Measurements from ENCODE around the gene GOLGA6B. TPM values are rescaled to one million over a fixed set of nuclear protein-coding genes. Genes with fewer than 3 reads are reported as not detected.

The GOLGA6B gene
- total and polyA plus RNA-seq, 2 of the 13 experiments (the other 11 are each of a cell fraction or from before 2014, with no cell fraction given), result 0.04 TPM; not detected in 1

DNA sequence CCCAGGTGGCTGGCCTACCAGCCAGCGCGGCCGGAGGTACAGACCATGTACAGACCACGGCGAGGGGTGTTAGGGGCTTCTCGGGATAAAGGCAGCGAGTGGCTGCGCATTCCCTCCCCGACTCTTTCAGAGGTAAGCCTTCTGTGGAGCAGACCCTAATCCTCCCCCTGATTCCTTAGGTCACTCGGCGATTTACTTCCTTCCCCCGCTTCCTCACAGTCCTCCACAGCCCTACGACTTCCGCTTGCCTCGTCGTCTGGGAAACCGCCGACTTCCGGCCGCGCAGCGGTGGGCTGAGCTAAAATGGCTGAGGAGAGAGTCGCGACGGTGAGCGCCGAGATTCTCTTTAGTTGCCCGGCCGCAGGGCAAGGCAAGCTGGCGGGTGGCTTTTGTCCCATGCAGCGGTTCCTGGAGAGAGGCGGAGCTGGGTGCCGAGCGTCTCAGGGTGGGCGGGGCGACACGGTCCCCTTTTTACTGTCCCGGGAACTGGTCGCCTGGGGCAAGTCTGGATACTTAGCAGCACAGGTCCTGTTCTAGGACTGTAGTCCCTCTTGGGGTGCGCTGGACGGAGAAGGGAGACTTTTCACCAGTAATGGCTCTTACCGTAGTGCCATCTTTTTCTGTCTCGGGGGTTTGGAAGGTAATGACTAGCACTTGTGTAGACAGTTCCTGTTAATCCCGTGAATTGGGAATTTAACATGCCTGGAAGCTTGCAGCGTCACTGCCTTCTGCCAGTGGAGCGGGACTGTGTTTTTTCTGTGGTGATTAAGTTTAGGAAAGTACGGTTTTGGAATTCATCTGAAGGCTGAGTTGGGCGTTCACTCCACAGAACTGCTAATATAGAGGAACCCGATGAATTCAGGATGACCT is 31.7 kb downstream of the GOLGA6B start, which contains the start of the genes BBS4 and HIGD2B (continued):
- TF ChIP-seq, protein P1, sequence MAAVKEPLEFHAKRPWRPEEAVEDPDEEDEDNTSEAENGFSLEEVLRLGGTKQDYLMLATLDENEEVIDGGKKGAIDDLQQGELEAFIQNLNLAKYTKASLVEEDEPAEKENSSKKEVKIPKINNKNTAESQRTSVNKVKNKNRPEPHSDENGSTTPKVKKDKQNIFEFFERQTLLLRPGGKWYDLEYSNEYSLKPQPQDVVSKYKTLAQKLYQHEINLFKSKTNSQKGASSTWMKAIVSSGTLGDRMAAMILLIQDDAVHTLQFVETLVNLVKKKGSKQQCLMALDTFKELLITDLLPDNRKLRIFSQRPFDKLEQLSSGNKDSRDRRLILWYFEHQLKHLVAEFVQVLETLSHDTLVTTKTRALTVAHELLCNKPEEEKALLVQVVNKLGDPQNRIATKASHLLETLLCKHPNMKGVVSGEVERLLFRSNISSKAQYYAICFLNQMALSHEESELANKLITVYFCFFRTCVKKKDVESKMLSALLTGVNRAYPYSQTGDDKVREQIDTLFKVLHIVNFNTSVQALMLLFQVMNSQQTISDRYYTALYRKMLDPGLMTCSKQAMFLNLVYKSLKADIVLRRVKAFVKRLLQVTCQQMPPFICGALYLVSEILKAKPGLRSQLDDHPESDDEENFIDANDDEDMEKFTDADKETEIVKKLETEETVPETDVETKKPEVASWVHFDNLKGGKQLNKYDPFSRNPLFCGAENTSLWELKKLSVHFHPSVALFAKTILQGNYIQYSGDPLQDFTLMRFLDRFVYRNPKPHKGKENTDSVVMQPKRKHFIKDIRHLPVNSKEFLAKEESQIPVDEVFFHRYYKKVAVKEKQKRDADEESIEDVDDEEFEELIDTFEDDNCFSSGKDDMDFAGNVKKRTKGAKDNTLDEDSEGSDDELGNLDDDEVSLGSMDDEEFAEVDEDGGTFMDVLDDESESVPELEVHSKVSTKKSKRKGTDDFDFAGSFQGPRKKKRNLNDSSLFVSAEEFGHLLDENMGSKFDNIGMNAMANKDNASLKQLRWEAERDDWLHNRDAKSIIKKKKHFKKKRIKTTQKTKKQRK (IDR thresholded peaks at IDR 0.05; ENCODE audit: low read length), result no peak
- TF ChIP-seq ZNF121 (CRISPR knock-in tag; IDR thresholded peaks at IDR 0.05) (peak; percentile 53; the same call in 1 of the 2 replicates), HOXA3 (CRISPR knock-in tag; IDR thresholded peaks at IDR 0.05) (peak; percentile 84), ELF3 (CRISPR knock-in tag; IDR thresholded peaks at IDR 0.05) (peak; percentile 80), GTF3A (CRISPR knock-in tag; conservative IDR thresholded peaks at IDR 0.05) (no peak), SP5 (CRISPR knock-in tag; IDR thresholded peaks at IDR 0.05; ENCODE audit: borderline replicate concordance, low read depth) (0 out of 2 replicates have a peak, but pooled peaks have one; percentile 25), ZNF746 (CRISPR knock-in tag; IDR thresholded peaks at IDR 0.05) (peak; percentile 57; the same call in 1 of the 2 replicates), ZBTB20 (CRISPR knock-in tag; IDR thresholded peaks at IDR 0.05; ENCODE audit: borderline replicate concordance, low read depth) (peak; percentile 71), MEIS2 (CRISPR knock-in tag; IDR thresholded peaks at IDR 0.05) (0 out of 2 replicates have a peak, but pooled peaks have one; percentile 7), ZIK1 (CRISPR knock-in tag; IDR thresholded peaks at IDR 0.05; ENCODE audit: borderline replicate concordance, low read depth) (peak; percentile 24; the same call in 1 of the 2 replicates), ZNF713 (CRISPR knock-in tag; IDR thresholded peaks at IDR 0.05) (no peak), ZNF33A (CRISPR knock-in tag; IDR thresholded peaks at IDR 0.05; ENCODE audit: borderline replicate concordance) (no peak), ZNF619 (CRISPR knock-in tag; IDR thresholded peaks at IDR 0.05) (no peak)
- TF ChIP-seq, protein P2, sequence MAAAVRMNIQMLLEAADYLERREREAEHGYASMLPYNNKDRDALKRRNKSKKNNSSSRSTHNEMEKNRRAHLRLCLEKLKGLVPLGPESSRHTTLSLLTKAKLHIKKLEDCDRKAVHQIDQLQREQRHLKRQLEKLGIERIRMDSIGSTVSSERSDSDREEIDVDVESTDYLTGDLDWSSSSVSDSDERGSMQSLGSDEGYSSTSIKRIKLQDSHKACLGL (CRISPR knock-in tag; IDR thresholded peaks at IDR 0.05), result peak; percentile 26; the same call in 1 of the 2 replicates
- TF ChIP-seq, protein P3, sequence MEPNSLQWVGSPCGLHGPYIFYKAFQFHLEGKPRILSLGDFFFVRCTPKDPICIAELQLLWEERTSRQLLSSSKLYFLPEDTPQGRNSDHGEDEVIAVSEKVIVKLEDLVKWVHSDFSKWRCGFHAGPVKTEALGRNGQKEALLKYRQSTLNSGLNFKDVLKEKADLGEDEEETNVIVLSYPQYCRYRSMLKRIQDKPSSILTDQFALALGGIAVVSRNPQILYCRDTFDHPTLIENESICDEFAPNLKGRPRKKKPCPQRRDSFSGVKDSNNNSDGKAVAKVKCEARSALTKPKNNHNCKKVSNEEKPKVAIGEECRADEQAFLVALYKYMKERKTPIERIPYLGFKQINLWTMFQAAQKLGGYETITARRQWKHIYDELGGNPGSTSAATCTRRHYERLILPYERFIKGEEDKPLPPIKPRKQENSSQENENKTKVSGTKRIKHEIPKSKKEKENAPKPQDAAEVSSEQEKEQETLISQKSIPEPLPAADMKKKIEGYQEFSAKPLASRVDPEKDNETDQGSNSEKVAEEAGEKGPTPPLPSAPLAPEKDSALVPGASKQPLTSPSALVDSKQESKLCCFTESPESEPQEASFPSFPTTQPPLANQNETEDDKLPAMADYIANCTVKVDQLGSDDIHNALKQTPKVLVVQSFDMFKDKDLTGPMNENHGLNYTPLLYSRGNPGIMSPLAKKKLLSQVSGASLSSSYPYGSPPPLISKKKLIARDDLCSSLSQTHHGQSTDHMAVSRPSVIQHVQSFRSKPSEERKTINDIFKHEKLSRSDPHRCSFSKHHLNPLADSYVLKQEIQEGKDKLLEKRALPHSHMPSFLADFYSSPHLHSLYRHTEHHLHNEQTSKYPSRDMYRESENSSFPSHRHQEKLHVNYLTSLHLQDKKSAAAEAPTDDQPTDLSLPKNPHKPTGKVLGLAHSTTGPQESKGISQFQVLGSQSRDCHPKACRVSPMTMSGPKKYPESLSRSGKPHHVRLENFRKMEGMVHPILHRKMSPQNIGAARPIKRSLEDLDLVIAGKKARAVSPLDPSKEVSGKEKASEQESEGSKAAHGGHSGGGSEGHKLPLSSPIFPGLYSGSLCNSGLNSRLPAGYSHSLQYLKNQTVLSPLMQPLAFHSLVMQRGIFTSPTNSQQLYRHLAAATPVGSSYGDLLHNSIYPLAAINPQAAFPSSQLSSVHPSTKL (CRISPR knock-in tag; IDR thresholded peaks at IDR 0.05), result 0 out of 2 replicates have a peak, but pooled peaks have one; percentile 18
- TF ChIP-seq, protein P4, sequence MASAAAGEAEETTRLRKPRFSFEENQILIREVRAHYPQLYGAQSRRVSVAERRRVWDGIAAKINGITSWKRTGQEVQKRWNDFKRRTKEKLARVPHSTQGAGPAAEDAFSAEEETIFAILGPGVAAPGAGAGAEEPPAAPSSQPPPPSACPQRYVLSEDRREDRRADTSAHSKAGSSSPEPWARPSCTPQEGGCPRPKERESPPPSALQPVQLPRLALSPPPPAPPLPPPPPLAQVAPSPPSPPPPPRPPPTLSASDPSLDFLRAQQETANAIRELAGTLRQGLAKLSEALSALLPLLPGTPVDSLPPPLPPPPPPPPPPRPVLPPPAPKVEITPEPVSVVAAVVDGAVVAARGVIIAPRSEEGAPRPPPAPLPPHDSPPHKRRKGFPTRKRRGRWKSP (CRISPR knock-in tag; IDR thresholded peaks at IDR 0.05), result peak; percentile 51; the same call in 1 of the 2 replicates
- TF ChIP-seq, protein P5, sequence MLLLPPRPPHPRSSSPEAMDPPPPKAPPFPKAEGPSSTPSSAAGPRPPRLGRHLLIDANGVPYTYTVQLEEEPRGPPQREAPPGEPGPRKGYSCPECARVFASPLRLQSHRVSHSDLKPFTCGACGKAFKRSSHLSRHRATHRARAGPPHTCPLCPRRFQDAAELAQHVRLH (CRISPR knock-in tag; IDR thresholded peaks at IDR 0.05; ENCODE audit: borderline replicate concordance, low read depth), result peak; percentile 32; the same call in 1 of the 2 replicates
- TF ChIP-seq, protein P6, sequence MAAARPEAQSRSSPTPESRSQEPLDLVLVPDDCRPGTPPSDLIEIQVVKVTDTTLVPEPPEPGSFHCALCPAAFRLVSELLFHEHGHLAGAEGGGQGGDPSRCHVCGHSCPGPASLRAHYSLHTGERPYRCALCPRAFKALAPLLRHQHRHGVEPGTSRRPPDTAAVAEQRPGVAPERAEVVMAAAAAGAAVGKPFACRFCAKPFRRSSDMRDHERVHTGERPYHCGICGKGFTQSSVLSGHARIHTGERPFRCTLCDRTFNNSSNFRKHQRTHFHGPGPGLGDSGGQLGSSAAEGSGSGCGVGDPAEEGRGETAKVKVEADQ (CRISPR knock-in tag; IDR thresholded peaks at IDR 0.05; ENCODE audit: borderline replicate concordance), result peak; percentile 79; the same call in 1 of the 2 replicates

Data from HepG2 (cell line).